Measurements from ENCODE around the gene INPP5A.

DNA sequence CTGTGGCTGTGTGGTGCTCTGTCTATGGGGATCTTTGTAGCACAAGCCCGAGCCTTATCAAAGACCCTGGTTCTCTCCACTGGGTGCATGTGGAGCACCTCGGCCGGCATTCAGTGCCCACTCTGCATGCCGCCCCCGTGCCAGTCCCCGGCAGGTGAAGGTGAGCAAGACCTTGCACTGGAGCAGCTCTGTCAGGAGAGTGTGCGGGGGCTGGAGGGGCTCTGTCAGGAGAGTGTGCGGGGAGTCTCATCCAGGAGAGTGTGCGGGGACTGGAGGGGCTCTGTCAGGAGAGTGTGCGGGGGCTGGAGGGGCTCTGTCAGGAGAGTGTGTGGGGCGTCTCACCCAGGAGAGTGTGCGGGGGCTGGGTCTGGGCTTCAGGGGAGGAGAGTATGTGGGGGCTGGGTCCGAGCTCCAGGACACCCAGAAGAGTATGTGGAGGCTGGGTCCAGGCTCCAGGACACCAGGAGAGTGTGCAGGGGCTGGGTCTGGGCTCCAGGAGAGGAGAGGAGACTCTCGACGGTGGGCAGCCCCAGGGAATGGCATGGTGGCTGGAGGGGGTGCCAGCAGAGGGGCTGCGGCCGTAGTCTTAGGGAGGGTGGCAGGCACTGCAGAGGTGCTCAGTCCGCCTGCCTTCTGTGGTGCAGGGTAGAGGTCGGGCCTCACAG is 40.8 kb downstream of the INPP5A start:
- no peak for TF ChIP-seq POLR2A (conservative IDR thresholded peaks at IDR 0.05)
- TF ChIP-seq MTA1 (IDR thresholded peaks at IDR 0.05; ENCODE audit: borderline replicate concordance), result no peak
- TF ChIP-seq ZKSCAN8 (CRISPR knock-in tag; IDR thresholded peaks at IDR 0.05), result no peak
- TF ChIP-seq CTCF (IDR thresholded peaks at IDR 0.05 in 2 of 3, conservative IDR thresholded peaks at IDR 0.05 in 1 of 3; ENCODE audit: insufficient read depth in 2 of 3, low read depth in 1 of 3, low read length in 3 of 3), result no peak
- no peak for TF ChIP-seq POLR2AphosphoS5 (IDR thresholded peaks at IDR 0.05; ENCODE audit: control insufficient read depth, insufficient read depth, low read depth, low read length)
- TF ChIP-seq ZNF76 (CRISPR knock-in tag; IDR thresholded peaks at IDR 0.05; ENCODE audit: borderline replicate concordance), result no peak
- no peak for TF ChIP-seq SP2 (IDR thresholded peaks at IDR 0.05; ENCODE audit: extremely low read depth, low read depth, low read length, poor library complexity, severe bottlenecking)
- TF ChIP-seq ZNF384 (IDR thresholded peaks at IDR 0.05; ENCODE audit: low read depth, low read length), result no peak
- no peak for TF ChIP-seq PHB2 (IDR thresholded peaks at IDR 0.05; ENCODE audit: low read depth)
- TF ChIP-seq ASH1L (IDR thresholded peaks at IDR 0.05; ENCODE audit: borderline replicate concordance, low read depth, partially characterized antibody), result no peak

All from K562 (cell line).